Coronary artery (tissue), 2 donors: Measurements from ENCODE around the gene CFAP53.
"Not testable (repeated sequence)": the region's sequence is repeated elsewhere in the genome, so short reads cannot be mapped to it uniquely, and the experiment has no call there.

Experiments used
- DNase-seq: peaks from one replicate; pipeline ENCODE4 v3.0.0-alpha.2; 2017; ENCODE audit warnings: low spot score
- H3K27ac ChIP-seq, 2 donors: fragments of 200-600 bp; sonication (generic); one replicate each; pipeline ENCODE4 v1.5.1; 2016 to 2019
- H3K4me3 ChIP-seq: fragments of 200-600 bp; sonication (generic); 2 replicates; pipeline ENCODE4 v1.5.1; 2016; ENCODE audit warnings: mild to moderate bottlenecking, moderate library complexity
- CTCF ChIP-seq: fragments of 200-600 bp; sonication (generic); IDR thresholded peaks from one replicate; pipeline ENCODE4 v1.5.1; 2019; ENCODE audit warnings: antibody characterized with exemption

Gene CFAP53

GRCh38 chr18:50232419-50232818 lies 33.9 kb downstream of the CFAP53 start:
- TF ChIP-seq CTCF = no peak
- DNase-seq = no peak
- Histone ChIP-seq H3K27ac (no peak overlapping the region), H3K4me3 (no peak overlapping the region)

GRCh38 chr18:50231621-50232020 lies 34.7 kb downstream of the CFAP53 start:
- H3K4me3 ChIP-seq = no peak overlapping the region
- no peak for TF ChIP-seq CTCF
- no peak for DNase-seq
- H3K27ac ChIP-seq = no peak overlapping the region

GRCh38 chr18:50220249-50220648 lies 46.0 kb downstream of the CFAP53 start:
- DNase-seq, H3K4me3 ChIP-seq, H3K27ac ChIP-seq: not testable (repeated sequence)

GRCh38 chr18:50218432-50219197 lies 47.7 kb downstream of the CFAP53 start:
- H3K27ac ChIP-seq = no peak overlapping the region
- DNase-seq = no peak
- no peak for TF ChIP-seq CTCF

GRCh38 chr18:50209311-50209710 lies 57.0 kb downstream of the CFAP53 start:
- no peak overlapping the region for H3K27ac ChIP-seq
- no peak for TF ChIP-seq CTCF
- DNase-seq = no peak
- H3K4me3 ChIP-seq = no peak overlapping the region

More at GRCh38 chr18:50218432-50219197, 47.7 kb downstream of the CFAP53 start:
- no peak overlapping the region for H3K4me3 ChIP-seq

GRCh38 chr18:50207722-50208121 lies 58.6 kb downstream of the CFAP53 start:
- no peak for TF ChIP-seq CTCF
- no peak for DNase-seq
- no peak overlapping the region for H3K4me3 ChIP-seq
- no peak overlapping the region for H3K27ac ChIP-seq

GRCh38 chr18:50203801-50204604 lies 62.3 kb downstream of the CFAP53 start:
- no peak for TF ChIP-seq CTCF
- Histone ChIP-seq H3K4me3 (peak overlapping the region; percentile 37), H3K27ac (no peak overlapping the region)
- DNase-seq = no peak
